HG02840 (cell line): ENCODE data around the gene GC.
"Not testable (repeated sequence)": the region's sequence is repeated elsewhere in the genome, so short reads cannot be mapped to it uniquely, and the experiment has no call there.

Experiments used
- ATAC-seq: cut with Tn5 transposase; IDR thresholded peaks from one replicate; pipeline ENCODE4 v1.9.1; 2021; ENCODE audit warnings: mild to moderate bottlenecking, moderate library complexity, moderate number of reproducible peaks; ENCODE audit not compliant: unreplicated experiment, low FRiP score

GC gene, protein sequence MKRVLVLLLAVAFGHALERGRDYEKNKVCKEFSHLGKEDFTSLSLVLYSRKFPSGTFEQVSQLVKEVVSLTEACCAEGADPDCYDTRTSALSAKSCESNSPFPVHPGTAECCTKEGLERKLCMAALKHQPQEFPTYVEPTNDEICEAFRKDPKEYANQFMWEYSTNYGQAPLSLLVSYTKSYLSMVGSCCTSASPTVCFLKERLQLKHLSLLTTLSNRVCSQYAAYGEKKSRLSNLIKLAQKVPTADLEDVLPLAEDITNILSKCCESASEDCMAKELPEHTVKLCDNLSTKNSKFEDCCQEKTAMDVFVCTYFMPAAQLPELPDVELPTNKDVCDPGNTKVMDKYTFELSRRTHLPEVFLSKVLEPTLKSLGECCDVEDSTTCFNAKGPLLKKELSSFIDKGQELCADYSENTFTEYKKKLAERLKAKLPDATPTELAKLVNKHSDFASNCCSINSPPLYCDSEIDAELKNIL

DNA sequence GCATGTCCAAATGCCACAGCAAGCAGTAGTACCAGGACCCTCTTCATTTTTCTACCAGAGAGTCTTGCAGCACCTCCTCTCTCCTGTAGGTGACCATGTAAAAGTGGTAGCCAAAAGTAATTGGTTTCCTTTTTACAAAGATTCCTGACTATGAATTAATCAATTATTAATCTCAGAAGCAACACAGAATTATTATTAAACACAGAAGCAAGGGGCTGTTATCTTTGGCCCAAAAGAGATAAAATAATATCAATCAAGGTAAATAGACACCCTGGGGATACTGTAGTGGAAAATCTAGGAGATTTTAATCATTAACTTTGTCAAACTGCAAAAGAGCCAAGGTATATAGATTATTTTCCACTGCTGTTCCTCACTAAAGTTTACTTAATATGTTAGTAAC is at the start of gene GC:
Gene GC, minus strand, starts transcription at position 108 of the 400 bp plus-strand sequence. Its CDS starts 61 bp downstream, at position 47.
- ATAC-seq, result no peak

DNA sequence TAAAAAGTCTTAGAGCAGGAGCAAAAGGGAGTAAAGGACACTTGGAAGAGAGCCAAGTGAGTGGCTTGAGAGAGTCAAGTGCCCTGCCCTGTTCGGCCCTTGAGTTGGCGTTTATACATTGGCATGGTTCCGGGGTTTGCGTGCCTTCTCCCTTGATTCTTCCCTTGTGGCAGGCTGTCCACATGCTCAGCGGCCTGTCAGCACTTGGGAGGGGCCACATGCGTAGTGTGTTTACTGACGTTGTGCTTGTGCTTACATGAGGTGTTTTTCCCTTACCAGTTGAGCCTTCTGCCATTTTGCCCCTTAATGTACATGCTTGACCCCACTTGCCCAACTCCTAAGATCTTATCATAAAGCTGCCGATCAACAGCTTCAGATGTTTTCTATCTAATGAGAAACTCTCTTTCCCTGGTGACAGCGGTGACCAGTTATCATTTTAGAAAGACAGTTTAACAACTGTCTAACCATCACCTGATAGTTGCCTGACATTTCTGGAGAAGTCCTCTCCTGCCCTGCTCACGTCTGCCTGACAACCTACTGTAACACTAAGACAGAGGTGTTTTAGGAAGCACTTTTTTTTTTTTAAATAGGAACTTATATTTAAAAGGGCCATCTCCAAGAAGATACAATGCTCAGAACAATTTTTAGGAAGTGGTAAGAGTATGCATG is 49.5 kb upstream of the GC start:
- no peak for ATAC-seq

DNA sequence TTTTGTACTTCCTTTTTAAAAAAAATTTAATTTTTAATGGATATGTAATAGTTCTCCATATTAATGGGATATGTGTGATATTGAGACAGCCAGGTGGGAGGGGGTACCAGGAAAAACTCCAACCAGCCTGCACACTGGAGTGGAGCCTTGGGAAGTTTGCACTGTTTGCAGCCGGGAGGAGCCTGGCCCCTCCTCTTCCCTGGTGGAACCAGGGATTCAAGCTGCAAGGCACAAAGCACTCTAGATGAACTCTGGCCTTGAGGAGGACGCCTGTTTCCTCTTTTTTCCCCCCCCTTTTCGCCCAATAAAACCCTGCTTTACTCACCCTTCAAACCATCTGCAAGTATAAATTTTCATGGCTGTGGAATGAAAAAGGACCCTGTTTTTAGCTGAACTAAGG is 48.2 kb upstream of the GC start:
- no peak for ATAC-seq

DNA sequence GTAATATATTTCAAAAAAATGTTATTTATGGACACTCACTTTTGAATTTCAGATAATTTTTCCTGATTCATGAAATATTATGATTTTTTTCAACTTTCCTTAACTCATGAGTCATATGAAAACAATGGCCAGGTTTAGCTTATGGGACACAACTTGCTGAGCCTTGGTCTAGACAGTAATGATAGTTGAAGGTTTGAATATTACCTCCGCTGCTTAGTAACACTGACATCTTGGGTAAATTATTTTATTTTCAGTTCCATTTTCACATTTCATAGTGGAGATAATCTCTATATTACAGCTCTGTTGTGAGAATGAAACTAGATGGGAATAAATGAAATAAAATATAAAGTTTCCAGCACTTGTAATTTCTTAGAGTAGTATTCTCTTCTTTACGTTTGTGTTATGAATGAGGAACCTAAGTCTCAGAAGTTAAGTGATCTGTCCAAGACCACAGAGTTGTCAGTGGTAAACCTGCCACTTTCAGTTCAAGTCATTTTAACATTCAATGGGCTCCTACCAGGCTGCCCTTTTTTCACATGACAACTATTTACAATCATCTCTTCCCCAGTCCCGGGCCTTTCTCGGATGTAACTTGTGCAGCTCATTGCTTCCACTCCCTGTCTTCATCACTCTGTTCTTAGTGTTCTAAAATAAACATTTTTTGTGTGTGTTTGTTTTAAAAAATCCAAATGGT is 46.8 kb upstream of the GC start:
- ATAC-seq, result no peak

DNA sequence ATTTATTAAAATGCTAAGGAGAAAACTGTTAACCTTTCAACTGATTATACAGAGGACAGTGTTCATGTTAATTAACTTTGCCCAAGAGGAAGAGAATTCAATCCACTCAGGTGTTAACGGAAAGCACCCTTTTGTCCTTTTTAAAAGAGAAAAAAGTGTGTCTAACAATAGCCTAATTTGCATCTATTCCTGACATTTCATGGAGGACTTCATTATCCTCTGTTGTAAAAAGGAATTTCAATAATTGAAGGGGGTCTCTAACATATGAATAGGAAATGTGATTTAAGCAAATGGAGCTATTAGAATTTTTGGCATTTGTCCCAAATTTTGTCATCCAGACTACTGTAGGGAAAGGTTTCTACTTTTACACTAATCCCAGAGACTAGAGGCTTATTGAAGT is 44.6 kb upstream of the GC start:
- no peak for ATAC-seq

DNA sequence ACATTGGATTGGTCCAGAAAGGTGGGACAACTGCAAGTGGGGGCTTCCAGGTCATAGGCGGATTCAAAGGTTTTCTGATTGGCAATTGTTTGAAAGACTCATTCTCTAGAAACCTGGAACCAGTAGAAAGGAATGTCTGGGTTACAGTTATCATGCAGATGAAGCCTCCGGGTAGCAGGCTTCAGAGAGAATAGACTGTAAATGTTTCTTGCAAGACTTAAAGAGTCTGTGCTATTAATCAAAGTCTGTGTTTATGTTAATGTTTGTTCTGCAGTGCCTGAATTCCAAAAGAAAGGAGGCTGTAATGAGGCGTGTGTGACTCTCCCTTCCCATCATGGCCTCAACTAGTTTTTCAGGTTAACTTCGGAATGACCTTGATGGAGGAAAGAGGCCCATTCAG is 43.9 kb upstream of the GC start:
- no peak for ATAC-seq

DNA sequence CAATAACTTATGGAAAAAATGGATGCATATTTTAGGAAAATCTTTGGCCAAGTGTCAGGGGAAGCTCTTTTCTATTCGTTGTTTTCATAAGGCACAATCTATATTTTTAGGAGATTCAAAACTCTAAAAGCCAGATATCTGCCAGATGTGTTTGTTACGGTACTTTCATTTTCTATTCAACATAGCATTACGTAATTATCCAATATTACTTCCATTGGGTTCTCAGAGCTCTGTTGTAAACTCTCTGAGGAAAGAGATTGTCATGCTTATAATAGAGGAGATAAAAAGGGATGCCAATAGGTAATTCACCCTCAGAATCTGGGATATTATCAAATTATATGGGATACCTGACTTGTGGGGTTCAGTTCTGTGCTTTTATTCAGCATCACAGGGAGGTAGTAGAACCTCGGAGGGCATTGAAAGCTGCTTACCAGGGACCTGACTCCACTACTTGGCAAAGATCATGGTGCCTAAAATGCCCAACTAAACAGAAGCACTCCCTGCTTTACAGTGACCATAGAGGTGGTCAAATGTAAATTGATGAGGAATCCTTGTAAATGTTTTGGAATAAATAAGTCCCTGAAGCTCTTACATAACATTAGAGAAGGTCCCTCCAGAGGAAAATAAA is 32.9 kb upstream of the GC start:
- no peak for ATAC-seq

DNA sequence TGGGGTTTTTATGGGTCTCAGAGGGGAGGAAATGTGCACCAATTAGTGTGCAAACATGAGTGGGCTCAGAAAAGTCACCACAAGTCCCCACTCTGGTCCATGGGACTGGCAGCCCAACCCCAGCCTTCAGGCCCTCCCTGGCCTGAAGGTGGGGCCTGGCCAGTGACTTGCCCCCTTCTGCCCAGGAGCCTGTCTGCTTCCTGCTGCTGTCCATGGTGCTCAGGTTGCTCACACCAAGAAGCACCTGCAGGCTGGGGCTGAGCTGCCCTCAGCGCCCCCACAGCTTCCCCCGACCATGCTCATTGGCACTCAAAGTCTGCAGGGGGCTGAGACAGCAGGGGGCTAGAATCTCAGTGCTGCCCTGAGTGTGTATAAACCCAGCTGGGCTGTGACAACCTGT is 30.6 kb upstream of the GC start:
- no peak for ATAC-seq

DNA sequence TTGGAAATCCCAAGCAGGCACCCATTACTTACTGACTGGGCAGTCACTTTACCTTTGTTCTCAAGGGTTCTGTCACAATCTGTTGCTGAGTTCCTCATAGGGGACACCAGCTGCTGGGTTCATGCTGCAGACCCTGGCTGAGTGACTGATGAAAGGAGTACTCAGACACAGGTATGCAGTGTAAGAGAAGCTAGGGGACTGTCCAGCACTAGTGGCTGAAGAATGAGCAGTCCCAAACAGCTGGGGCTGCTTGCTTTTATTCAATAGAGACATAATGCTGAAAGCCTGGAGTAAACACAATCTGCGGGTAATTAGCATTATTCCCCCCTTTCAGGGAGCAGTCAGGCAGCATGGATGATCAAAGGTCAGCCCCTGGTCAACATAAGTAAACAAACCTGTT is 25.9 kb upstream of the GC start:
- not testable (repeated sequence) for ATAC-seq

DNA sequence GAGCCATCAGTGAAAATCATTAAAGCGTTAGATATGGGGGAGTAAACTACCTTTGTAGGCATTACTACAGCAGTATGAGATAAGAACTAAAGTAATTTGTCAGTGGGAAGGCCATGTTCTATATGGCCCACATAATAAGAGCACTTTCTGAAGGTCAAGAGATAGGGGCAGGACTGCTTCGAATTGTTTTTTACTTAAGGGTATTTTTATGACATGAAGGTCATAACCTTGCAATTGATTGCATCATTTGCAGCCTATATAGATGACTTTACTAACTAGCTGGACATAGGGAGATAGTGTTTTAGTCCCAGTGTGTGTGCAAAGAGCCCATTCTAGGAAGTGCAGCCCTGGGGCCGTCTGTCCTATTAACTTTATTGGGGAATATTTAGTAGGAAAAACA is 23.6 kb upstream of the GC start:
- ATAC-seq, result no peak

DNA sequence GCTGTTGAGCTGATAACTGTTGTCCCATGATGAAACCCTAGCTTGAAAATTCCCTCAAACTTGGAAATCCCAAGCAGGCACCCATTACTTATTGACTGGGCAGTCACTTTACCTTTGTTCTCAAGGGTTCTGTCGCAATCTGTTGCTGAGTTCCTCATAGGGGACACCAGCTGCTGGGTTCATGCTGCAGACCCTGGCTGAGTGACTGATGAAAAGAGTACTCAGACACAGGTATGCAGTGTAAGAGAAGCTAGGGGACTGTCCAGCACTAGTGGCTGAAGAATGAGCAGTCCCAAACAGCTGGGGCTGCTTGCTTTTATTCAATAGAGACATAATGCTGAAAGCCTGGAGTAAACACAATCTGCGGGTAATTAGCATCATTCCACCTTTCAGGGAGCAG is 21.4 kb upstream of the GC start:
- not testable (repeated sequence) for ATAC-seq

DNA sequence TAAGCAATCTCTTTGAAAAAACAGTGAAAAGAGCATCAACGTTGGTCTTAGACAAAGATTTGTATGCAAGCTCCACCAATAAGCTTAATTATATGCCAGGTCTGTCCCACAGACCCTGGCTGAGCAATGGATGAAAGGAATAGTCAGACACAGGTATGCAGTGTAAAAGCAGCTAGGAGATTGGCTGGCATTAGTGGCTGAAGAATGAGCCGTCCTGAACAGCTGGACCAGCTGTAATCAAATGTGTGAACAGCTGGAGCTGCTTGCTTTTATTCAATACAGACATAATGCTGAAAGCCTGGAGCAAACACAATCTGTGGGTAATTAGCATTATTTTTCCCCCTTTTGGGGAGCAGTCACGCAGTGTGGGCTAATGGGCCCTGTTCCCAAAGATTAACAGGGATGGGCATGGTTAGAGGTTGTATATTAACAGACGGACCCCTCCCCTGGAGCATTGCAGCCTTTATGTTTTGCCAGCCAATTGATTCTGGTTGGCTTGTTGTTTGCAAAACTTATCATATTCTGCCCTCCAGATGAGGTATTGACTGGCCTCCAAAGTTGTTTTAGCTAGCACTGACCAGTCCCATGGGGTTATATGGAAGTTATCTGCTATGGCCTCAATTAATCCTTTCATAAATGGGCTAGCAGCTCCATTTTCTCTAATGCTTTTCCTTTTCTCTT is 20.3 kb upstream of the GC start:
- ATAC-seq, result not testable (repeated sequence)

DNA sequence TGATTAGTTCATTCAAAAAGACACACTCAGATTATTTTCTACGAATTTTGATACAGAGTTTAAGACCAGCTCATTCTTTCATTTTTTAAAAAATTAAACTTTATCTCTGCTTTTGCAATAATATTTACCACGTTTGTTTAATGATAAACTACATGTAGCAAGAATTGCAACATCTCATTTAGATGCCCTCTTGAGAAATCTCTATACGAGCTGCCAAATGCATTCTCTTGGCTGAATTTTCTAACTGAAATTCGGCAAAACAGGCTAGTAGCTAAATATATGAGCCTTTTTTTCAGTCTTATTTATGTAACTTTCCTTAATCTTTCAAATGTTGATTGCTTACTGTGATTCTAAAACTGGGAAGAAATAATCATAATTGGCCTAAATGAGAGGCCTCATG is 2.1 kb upstream of the GC start:
- no peak for ATAC-seq

DNA sequence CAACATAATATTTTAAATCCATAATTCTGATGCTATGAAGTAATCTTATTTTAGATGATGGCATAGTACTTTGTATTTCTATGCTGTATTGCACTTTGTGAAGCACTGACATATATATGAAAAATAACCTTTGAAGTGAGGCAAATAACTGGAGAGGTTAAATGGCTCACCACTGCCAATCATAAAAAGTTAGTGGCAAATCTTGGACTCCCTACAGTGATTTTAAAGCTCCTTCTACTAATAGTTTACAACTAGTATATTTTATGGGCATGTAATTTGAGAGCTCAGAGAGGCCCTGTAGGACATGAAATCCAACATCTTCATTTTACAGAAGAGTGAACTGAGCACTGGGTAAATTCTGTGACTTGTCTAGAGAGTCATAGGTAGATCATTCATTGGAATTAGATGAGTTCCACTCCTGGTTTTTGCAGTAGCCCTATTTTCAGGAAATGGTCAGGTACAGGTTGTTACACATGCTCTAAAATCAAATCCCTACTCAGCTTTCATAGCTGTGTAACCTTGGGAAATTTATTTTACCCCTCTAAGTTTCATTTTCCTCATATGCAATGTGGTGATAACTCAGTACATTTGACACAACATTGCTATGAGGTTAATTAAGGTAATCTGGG is 804 bp upstream of the GC start:
- no peak for ATAC-seq

DNA sequence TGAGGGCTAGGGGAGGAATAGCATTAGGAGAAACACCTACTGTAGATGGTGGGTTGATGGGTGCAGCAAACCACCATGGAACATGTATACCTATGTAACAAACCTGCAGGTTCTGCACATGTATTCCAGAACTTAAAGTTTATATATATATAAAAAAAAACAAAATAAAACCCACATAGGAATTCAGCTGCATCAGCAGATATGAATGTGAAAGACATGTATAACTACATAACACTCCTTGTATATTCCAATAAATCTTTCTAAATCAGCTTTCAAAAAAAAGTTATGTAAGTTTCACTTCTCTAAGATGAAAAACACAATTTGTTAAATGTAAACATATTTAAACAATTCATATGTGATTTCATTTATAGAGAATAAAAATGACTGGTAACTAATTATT is 6.0 kb downstream of the GC start:
- ATAC-seq, result no peak

DNA sequence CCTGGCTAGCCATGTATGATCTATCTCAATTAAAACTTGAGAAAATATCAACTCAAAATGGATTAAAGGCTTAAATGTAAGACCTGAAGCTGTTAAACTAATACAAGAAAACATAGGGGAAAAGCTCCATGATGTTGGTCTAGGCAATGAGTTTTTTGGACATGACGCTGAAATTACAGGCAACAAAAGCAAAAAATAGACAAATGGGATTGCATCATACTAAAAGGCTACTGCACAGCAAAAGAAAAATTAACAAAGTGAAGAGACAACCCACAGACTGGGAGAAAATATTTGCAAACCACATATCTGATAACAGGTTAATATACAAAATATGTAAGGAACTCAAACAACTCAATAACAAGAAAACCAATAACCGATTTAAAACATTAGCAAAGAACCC is 8.4 kb downstream of the GC start:
- no peak for ATAC-seq

DNA sequence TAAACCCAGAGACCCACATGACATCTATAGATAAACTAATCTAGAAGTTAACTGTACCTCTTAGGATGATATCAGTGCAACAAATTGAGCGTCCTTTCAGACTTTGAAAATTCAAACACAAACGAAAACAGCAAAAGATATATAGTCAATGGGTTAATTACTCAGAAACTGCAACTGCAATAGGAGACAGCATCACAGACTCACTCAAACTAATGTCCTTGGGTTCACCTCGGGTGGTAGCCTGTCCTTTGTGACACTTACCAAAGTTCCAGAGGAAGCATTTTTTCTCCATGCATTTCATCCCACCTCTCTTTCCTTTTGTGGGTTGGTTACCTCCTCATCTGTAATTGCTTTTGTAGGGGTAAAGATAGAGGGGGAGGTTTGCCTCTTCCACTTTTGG is 9.7 kb downstream of the GC start:
- no peak for ATAC-seq

DNA sequence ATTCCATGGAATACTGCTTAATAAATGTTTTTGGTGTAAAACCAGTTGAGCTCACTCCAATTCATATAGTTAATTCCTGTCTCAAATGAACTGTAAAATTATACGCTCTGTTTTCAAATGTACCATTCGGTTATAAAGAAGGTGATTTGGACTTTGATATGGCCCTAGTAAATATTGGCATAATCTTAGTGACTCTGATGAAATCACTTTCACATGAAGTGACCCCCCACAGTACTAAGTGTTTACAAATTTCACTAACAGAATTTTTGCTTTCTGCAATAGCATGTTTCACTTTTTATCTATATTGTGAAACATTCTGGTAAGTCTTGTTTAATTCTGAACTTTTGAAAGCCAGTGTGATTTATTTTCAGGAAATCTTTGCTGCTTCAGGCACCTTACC is 10.9 kb downstream of the GC start:
- no peak for ATAC-seq

DNA sequence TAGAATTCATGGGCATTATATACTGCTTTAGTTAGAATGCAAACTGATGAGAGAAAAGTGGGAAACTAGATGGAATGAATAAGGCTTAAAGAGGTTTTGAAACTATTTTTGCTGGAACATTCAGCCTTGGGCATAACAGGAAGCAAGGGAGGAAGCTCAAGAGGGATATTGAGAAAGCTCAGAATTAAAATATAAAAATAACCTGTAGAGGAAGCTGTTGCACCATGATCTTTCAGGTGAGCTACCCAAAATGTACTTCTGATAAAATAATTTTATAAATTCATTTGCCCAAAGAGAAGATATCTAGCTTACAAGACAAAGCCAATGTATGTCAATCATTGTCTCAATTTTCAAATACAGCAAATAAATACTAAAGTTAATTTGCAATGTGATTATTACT is 11.3 kb downstream of the GC start:
- ATAC-seq, result no peak

DNA sequence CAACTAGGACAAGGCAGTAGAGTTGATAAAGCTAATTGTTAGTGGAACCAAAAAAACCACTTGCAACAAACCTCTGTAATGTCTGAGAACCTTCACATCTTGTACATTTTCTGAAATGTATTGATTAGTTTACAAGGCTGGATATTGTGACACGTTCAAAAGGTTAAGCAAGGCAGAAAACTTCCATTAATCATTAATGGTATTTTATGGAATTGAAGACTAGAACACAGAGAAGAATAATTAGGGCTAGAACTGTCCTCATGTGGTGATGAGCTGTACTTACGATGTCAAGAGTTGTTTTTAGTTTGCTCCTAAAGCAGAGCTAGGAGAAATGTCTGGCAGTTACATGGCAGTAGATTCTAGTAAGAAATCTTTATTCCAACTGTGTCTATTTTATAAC is 12.3 kb downstream of the GC start:
- no peak for ATAC-seq
